ENCODE measurements around the gene TSPAN9. TPM values are rescaled to one million over a fixed set of nuclear protein-coding genes. Genes with fewer than 3 reads are reported as not detected.
"Not testable (repeated sequence)": the region's sequence is repeated elsewhere in the genome, so short reads cannot be mapped to it uniquely, and the experiment has no call there.

TSPAN9 gene
- total RNA-seq, 1 donor from 2014 or later, result 299 TPM

- intact Hi-C loops (cut with DNase I), result no loop called here
Measured at GRCh38 chr12:3042394-3042793, 34.8 kb upstream of the TSPAN9 start.

GRCh38 chr12:3042826-3043225, 34.4 kb upstream of the TSPAN9 start:
- no peak for DNase-seq (ENCODE audit: low spot score)
- intact Hi-C loops (cut with DNase I), result no loop called here

More at GRCh38 chr12:3042394-3042793, 34.8 kb upstream of the TSPAN9 start:
- DNase-seq (ENCODE audit: low spot score), result no peak

- no peak for DNase-seq (ENCODE audit: low spot score)
- intact Hi-C loops (cut with DNase I), result no loop called here
Measured at GRCh38 chr12:3043406-3043805, 33.8 kb upstream of the TSPAN9 start.

GRCh38 chr12:3044141-3044630, 33.0 kb upstream of the TSPAN9 start:
- no peak for DNase-seq (ENCODE audit: low spot score)
- intact Hi-C loops (cut with DNase I), result no loop called here

GRCh38 chr12:3045494-3045893, 31.7 kb upstream of the TSPAN9 start:
- no peak for DNase-seq (ENCODE audit: low spot score)
- intact Hi-C loops (cut with DNase I), result no loop called here

GRCh38 chr12:3045989-3046388, 31.2 kb upstream of the TSPAN9 start:
- intact Hi-C loops (cut with DNase I), result no loop called here
- DNase-seq (ENCODE audit: low spot score), result no peak

- no peak for DNase-seq (ENCODE audit: low spot score)
- intact Hi-C loops (cut with DNase I), result no loop called here
Measured at GRCh38 chr12:3046441-3047200, 30.6 kb upstream of the TSPAN9 start.

- no peak for DNase-seq (ENCODE audit: low spot score)
- intact Hi-C loops (cut with DNase I), result no loop called here
Measured at GRCh38 chr12:3047961-3048360, 29.2 kb upstream of the TSPAN9 start.

GRCh38 chr12:3048540-3048939, 28.6 kb upstream of the TSPAN9 start:
- intact Hi-C loops (cut with DNase I), result no loop called here
- DNase-seq (ENCODE audit: low spot score), result no peak

- no peak for DNase-seq (ENCODE audit: low spot score)
- intact Hi-C loops (cut with DNase I), result no loop called here
Measured at GRCh38 chr12:3049176-3049575, 28.0 kb upstream of the TSPAN9 start.

GRCh38 chr12:3049611-3050249, 27.4 kb upstream of the TSPAN9 start:
- no peak for DNase-seq (ENCODE audit: low spot score)
- intact Hi-C loops (cut with DNase I), result no loop called here

GRCh38 chr12:3054374-3054773, 22.8 kb upstream of the TSPAN9 start:
- no peak for DNase-seq (ENCODE audit: low spot score)
- intact Hi-C loops (cut with DNase I), result no loop called here

GRCh38 chr12:3055026-3055703, 22.0 kb upstream of the TSPAN9 start:
- DNase-seq (ENCODE audit: low spot score), result no peak
- intact Hi-C loops (cut with DNase I), result no loop called here

- DNase-seq (ENCODE audit: low spot score), result no peak
- intact Hi-C loops (cut with DNase I), result no loop called here
Measured at GRCh38 chr12:3055704-3056467, 21.3 kb upstream of the TSPAN9 start.

- no peak for DNase-seq (ENCODE audit: low spot score)
- intact Hi-C loops (cut with DNase I), result no loop called here
Measured at GRCh38 chr12:3061059-3061458, 16.1 kb upstream of the TSPAN9 start.

- intact Hi-C loops (cut with DNase I), result no loop called here
- no peak for DNase-seq (ENCODE audit: low spot score)
Measured at GRCh38 chr12:3061501-3062215, 15.5 kb upstream of the TSPAN9 start.

- DNase-seq (ENCODE audit: low spot score), result no peak
Measured at GRCh38 chr12:3065300-3065699, 11.9 kb upstream of the TSPAN9 start.

GRCh38 chr12:3065846-3066245, 11.3 kb upstream of the TSPAN9 start:
- DNase-seq (ENCODE audit: low spot score); intact Hi-C loops (cut with DNase I): not testable (repeated sequence)

More at GRCh38 chr12:3065300-3065699, 11.9 kb upstream of the TSPAN9 start:
- intact Hi-C loops (cut with DNase I), result no loop called here

GRCh38 chr12:3069714-3070113, 7.5 kb upstream of the TSPAN9 start:
- no peak for DNase-seq (ENCODE audit: low spot score)
- intact Hi-C loops (cut with DNase I), result no loop called here
